Retinal pigment epithelial cell (primary cell): ENCODE measurements around the gene IPO11.
A peak's percentile ranks its signal among the peaks of the same experiment; 100 is the strongest.

Source experiments
- DNase-seq: peaks from one replicate; pipeline ENCODE4 v3.0.0-alpha.2; 2010; ENCODE audit warnings: low read depth
- H3K4me3 ChIP-seq: 2 replicates; pipeline ENCODE4 v1.5.1; 2011; ENCODE audit warnings: mild to moderate bottlenecking, low read length, control low read depth, moderate library complexity
- TF ChIP-seq, protein P1 (sequence below): conservative IDR thresholded peaks from 2 replicates; pipeline ENCODE4 v1.5.1; 2011; ENCODE audit warnings: low read depth, low read length, control low read depth, inconsistent platforms

Gene IPO11

DNA sequence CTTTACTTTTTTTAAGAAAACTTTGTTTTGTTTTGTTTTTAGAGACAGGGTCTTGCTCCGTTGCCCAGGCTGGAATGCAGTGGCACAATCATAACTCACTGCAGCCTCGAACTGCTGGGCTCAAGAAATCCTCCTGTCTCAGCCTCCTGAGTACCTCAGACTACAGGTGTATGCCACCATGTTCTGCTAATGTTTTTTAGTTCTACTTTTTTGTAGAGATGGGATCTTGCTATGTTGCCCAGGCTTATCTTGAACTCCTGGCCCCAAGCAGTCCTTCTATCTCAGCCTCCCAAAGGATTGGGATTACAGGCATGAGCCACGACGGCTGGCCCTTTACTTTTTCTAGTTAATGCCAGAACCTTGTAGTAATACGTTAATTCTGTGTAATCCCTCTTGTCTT is 36.0 kb downstream of the IPO11 start:
- H3K4me3 ChIP-seq, result no peak overlapping the region
- TF ChIP-seq, protein P1, sequence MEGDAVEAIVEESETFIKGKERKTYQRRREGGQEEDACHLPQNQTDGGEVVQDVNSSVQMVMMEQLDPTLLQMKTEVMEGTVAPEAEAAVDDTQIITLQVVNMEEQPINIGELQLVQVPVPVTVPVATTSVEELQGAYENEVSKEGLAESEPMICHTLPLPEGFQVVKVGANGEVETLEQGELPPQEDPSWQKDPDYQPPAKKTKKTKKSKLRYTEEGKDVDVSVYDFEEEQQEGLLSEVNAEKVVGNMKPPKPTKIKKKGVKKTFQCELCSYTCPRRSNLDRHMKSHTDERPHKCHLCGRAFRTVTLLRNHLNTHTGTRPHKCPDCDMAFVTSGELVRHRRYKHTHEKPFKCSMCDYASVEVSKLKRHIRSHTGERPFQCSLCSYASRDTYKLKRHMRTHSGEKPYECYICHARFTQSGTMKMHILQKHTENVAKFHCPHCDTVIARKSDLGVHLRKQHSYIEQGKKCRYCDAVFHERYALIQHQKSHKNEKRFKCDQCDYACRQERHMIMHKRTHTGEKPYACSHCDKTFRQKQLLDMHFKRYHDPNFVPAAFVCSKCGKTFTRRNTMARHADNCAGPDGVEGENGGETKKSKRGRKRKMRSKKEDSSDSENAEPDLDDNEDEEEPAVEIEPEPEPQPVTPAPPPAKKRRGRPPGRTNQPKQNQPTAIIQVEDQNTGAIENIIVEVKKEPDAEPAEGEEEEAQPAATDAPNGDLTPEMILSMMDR, result no peak
- no peak for DNase-seq

DNA sequence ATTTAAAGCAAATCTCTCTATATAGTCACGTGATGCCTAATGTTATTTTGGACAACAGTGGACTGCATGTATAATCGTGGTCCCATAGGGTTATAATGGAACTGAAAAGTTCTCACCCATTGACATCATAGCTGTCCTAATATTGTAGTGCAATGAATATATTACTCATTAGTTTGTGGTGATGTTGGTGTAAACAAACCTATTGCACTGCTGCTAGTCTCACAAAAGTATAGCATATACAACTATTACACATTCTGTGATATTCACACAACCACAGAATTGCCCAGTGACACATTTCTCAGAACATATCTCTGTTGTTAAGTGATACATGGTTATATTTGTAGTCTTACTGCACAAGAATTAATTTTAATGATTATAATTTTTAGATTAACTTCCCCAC is 37.7 kb downstream of the IPO11 start:
- no peak for DNase-seq
- TF ChIP-seq, protein P1, result no peak
- H3K4me3 ChIP-seq, result no peak overlapping the region

DNA sequence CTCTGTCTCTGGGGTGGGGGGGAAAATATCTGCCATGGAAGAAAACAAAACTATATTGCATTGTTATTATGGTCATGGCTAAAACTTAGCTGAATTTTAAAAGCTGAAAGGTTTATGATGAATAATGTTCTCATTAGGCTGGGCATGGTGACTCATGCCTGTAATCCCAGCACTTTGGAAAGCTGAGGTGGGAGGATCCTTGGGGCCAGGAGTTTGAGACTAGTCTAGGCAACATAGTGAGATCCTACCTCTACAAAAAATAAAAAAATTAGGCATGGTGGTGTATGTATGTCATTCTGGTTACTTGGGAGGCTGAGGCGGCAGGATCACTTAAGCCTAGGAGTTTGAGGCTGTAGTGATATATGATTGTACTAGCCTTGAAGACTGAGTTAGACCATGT is 44.5 kb downstream of the IPO11 start:
- no peak overlapping the region for H3K4me3 ChIP-seq
- TF ChIP-seq, protein P1, result no peak
- no peak for DNase-seq

DNA sequence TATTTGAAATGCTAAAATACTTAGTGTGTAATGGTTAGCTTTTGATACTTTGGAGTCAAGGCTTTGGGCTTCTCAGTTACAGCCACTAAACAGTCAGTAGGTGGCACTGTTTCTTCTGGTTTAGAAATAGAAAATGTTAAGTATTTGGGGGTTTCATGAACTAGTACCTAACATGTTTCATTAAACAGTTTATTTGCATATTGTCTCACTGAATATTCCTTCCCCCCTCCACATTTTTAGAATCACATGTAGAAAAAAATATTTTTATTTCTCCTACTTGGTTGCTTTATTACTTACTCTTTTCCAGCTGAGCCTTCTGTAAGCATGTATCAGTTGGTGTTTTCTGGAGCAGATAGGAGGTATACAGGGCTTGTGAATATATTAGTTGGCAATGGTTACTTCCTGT is 48.0 kb downstream of the IPO11 start:
- TF ChIP-seq, protein P1, result peak; percentile 83
- DNase-seq, result no peak
- no peak overlapping the region for H3K4me3 ChIP-seq

DNA sequence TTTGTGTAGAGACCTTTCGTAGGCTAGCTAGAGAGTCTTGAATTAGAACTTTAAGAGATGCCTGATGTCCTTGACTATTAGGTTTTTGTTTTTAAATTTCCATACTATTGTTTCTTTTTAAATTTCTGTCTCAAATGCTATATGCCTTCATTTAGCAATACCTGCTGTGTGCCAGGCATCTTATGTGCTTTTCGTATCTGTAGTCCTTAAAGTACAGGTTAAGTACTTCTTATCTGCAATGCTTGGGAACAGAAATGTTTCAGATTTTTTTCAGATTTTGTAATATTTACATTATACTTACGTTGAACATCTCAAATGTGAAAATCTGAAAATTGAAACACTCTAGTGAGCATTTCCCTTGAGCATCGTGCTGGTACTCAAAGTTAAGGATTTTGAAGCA is 49.0 kb downstream of the IPO11 start:
- no peak for DNase-seq
- no peak overlapping the region for H3K4me3 ChIP-seq
- TF ChIP-seq, protein P1, result no peak

DNA sequence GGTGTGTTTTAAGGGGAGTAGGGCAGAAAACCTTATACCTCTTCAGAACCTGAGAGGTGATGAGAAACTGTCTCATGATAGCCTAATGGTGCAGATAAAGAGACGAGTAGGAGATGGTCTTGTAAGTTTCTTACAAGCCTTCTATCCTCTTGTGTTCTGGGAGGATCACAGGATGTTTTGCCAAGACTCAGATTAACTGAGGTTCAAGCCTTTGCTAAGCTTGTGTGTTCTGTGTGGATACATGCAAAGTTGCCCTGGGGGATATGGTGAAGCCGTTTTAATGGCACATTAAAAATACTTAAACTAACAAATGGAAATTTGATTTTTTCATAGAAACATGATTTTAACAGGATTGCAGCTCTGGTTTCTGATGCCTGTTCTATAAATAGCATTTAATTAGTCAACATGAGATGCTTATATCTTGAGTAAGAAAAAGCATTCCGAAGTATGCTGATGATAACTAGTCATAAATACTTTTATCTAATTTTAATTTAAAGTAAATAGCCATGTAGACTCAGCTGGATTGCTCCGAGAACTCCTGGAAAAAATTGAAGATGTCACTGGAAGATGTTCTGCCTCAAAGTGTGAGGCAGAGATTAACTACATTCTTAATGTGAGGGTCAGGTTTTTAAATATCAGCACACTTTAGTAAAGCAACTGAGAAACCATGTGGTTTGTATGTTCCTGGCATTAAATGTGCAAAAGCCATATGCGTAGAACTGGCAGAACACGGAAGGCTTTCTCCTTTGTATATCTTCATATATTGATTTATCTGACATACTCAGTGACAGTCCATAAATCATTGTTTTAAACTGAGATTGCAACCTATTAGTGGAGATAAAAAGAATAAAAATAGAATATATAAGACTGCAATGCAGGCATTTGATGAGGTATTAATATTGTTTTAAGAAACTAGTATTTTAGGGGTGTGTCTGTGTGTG is 53.7 kb downstream of the IPO11 start:
- TF ChIP-seq, protein P1, result no peak
- no peak for DNase-seq
- H3K4me3 ChIP-seq, result no peak overlapping the region

DNA sequence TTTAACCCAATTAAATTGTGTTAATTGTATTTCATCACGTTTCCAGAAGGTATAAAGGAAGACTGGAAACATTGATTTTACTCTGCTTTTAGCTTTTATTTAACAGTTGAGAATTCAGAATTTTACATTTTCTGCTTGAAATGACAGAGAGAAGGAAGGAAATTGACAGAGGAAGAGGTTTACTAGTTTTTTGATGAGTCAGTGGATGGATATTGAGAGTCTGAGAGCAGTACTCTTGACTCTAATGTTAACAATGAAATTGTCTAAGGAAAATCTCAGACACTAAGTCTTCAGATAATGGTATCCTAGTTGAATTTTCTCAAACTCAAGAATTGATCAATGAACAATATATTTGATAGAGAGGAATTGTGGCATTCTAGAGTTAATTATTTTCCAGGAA is 60.6 kb downstream of the IPO11 start:
- no peak for DNase-seq
- TF ChIP-seq, protein P1, result no peak
- no peak overlapping the region for H3K4me3 ChIP-seq
